HG03442 (cell line): ENCODE data around the gene BCAP31.
"Not testable (repeated sequence)": the region's sequence is repeated elsewhere in the genome, so short reads cannot be mapped to it uniquely, and the experiment has no call there.

ENCODE experiments used
- ATAC-seq: cut with Tn5 transposase; IDR thresholded peaks from one replicate; pipeline ENCODE4 v1.9.1; 2021; ENCODE audit warnings: mild to moderate bottlenecking, moderate library complexity; ENCODE audit not compliant: unreplicated experiment

BCAP31 gene

GRCh38 chrX:153763298-153763932, 39.2 kb upstream of the BCAP31 start:
- ATAC-seq, result no peak

GRCh38 chrX:153762626-153763173, 38.5 kb upstream of the BCAP31 start:
- no peak for ATAC-seq

- no peak for ATAC-seq
These were observed 37.7 kb upstream of the BCAP31 start for GRCh38 chrX:153761863-153762262.

GRCh38 chrX:153755136-153755535, 30.9 kb upstream of the BCAP31 start:
- no peak for ATAC-seq

DNA sequence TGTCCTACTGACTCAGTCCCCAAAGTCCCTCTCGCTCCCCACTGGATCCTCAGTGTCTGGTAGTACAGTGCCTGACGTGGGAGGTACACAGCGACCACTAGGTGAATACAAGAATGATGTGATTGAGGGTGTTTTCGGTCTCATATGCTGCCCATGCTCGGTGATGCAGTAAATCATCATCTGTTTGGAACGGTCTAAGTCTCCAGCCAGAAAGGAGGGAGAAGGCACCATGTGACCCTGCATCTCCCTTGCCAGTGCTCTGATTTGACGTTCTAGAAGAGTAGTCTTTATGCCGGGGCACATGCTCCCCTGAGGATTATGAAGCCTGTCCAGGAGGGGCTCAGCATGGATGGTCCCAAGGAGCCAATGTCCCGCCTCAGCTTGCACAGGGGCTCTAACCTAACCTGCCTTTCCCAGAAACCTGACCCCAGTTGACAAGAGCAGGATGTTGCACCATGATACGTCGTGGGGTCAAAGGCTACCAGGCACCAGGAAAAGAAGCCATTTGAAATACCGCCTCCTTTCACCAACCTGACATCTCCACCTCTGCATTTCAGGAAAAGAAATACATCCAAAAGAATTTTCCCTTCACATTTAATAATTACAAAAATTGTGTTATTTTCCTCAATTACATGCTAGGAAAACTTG, 26.1 kb upstream of the BCAP31 start:
- ATAC-seq, result no peak

GRCh38 chrX:153749017-153749416, 24.8 kb upstream of the BCAP31 start:
- ATAC-seq, result not testable (repeated sequence)

DNA sequence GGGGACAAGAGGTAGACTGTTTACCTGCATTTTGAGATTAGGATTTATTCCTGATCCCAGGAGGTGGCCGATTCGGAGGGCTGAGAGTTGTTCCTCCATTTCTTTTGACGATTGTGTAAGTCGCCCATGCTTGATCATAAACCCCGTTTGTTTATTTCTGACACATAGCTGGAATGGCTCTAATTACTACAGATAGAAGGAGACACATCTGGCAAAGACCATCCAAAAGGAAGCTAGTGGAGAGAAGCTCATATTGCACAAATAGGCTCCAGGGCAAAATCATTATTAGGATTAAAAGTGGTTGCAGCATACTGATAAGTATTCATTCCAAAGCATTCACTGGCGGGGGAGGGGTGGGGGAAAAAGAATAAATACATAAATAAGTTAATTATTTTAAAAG, 22.8 kb upstream of the BCAP31 start:
- ATAC-seq, result not testable (repeated sequence)

DNA sequence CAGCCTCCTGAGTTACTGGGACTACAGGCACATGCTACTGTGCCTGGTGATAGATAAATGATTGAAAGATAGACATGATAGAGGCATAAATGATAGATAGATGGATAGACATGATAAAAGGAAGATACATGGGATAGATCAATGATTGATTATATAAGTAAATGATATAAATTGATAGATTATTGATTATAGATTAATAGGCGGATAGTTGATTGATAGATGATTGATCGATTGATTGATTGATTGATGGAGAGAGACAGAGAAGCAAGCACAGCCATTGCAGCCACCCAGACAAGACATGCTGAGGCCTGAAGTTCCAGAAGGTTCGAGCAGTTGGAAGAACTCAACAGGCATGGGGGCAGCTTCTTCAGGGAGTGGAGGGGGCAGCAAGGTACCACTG, 22.2 kb upstream of the BCAP31 start:
- no peak for ATAC-seq

DNA sequence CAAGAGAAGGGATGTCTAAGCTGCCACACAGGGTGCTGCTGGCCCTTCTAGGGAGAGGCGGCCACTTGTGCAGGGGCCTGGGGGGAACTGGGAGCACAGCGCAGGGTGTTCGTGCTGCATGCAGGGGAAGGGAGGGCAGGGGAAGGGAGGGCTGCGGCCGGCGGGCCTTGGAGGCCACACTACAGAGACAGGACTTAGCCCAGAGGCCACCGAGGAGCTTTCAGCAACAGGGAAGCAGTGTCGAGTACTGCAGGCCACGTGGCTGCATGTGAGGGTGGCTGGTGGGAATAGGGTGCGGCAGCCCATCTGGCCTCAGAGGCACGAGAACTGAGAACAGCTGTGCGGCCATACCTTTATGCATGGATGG, 20.9 kb upstream of the BCAP31 start:
- ATAC-seq, result not testable (repeated sequence)

DNA sequence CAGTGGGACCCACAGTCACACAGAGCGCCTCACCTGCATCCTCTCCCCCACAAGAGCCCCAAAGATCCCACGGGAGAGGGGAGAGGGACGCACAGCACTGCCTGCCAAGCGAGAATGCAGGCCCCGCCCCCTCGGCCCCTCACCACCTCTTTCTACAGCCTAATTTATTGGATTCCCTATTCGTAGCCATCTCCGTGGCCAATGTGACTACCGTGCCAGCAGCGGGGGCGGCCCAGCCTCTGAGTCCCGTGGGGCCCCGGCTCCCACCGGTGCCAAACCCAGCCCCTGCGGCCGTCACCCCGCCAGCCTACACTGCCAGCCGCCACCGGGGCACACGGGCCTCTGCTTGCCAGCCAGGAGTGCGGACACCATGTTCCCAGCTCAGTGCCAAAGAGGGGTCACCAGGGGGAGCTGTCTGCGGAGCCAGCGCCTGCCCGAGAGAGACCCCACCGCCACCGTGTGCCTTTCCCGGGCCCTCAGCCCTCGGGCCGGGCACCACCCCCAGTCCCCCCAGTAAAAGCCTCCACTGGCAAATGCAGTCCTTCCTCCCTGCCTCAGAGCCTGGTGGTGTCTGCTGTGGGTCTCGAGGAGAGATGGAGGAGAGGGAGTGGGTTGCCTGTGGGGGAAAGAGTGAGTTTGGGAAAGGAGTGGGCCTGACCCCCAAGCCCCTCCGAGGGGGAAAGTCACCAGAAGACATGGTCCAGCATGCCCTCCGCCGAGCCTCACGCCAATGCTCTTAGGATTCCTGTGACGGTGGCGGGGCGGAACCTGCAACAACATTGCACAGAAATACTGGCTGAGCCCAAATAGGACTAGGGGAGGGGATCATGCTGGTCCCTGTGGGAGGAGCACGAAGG, 20.3 kb upstream of the BCAP31 start:
- ATAC-seq, result no peak

DNA sequence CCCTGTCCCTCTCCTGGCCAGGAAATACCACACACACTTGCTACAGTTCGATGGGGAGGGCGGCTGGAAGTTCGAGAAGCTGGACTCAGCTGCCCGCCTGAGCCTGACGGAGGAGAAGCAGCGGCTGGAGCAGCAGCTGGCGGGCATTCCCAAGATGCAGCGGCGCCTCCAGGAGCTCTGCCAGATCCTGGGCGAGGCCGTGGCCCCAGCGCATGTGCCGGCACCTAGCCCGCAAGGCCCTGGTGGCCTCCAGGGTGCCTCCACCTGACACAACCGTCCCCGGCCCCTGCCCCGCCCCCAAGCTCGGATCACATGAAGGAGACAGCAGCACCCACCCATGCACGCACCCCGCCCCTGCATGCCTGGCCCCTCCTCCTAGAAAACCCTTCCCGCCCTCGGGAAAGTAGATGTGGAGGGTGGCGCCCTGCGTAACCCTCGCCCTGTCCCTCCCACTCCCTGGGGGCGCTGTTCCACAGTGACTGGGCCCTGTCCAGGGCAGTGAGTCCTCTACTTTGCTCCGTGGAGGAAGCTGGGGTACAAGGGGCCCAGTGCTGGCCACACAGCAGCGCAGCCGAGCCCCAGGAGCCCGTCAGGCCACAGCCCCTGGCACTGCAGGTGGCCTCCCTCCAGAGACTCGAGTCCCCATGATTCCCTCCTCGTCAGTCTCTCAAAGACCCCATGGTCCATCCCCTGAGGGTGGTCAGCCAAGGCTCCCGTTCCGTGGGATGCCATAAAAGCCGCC, 19.5 kb upstream of the BCAP31 start:
- not testable (repeated sequence) for ATAC-seq

DNA sequence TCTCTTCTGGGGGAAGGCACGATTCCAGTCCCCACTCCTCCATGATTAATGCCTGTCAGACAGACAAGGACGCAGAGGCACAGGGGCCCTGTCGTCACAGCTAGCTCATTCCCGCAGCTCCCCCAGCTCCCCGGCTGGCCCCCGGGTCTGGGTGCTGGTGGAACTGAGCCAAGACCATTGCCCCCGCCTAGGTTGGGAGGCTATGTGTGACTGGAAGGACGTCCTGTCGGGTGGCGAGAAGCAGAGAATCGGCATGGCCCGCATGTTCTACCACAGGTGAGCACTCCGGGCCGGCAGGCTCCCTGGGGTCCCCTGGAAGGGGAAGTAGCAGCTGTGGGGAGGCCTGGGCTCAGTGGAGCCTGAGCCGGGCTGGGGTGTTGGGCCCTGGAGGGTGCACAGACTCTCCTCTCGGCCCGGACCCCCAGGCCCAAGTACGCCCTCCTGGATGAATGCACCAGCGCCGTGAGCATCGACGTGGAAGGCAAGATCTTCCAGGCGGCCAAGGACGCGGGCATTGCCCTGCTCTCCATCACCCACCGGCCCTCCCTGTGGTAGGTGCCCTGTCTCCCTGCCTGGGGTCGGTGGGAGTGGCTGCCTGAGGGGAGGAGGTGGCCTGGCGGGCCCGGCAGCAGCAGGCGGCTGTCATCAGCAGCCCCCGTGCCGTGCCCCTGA, 18.7 kb upstream of the BCAP31 start:
- ATAC-seq, result not testable (repeated sequence)

DNA sequence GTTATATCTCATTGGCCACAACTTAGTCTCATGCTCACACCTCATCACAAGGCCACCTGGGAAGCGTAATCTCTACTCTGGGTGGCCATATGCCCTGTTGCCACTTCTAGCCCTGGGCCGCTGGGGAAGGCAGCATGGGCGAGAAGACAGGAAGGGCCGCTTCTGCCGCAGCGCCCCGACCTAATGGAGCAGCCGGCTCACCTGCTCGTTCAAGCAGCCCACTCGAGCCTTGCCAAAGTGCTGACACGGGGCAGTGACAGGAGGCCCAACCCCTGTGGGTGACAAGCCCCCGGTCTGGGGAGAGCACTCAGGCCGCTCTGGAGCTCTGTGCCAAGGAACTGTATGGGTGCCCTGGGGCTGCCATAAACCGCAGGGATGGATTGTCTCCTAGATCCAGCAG, 17.9 kb upstream of the BCAP31 start:
- ATAC-seq, result not testable (repeated sequence)

GRCh38 chrX:153741446-153741845, 17.3 kb upstream of the BCAP31 start:
- ATAC-seq, result no peak

GRCh38 chrX:153740631-153741222, 16.5 kb upstream of the BCAP31 start:
- no peak for ATAC-seq

GRCh38 chrX:153739754-153740486, 15.7 kb upstream of the BCAP31 start:
- ATAC-seq, result no peak

GRCh38 chrX:153738056-153738605, 13.9 kb upstream of the BCAP31 start:
- ATAC-seq, result no peak

- no peak for ATAC-seq
These were observed 12.8 kb upstream of the BCAP31 start for GRCh38 chrX:153736871-153737441.
